ENCODE measurements around the gene GNLY.
A peak's percentile ranks its signal among the peaks of the same experiment; 100 is the strongest.

The GNLY gene

GRCh38 chr2:85714841-85715240, 20.7 kb downstream of the GNLY start:
- Histone ChIP-seq H3K4me1 (ENCODE audit: low read length) (no peaks in the 10 kb centered on the region), H3K4me3 (ENCODE audit: low read length) (no peak overlapping the region), H2AFZ (ENCODE audit: low read depth, low read length) (no peak overlapping the region), H4K20me1 (ENCODE audit: insufficient read depth, low read length) (no peaks in the 10 kb centered on the region), H3K9ac (ENCODE audit: low read length) (no peak overlapping the region), H3K4me2 (ENCODE audit: low read length) (no peak overlapping the region), H3K9me3 (ENCODE audit: insufficient read depth, low read length) (no peaks in the 10 kb centered on the region), H3K27ac (ENCODE audit: low read length) (no peak overlapping the region), H3K79me2 (ENCODE audit: low read length) (no peaks in the 10 kb centered on the region), H3K27me3 (ENCODE audit: low read depth, low read length) (peaks cover 25% of the 10 kb centered on the region), H3K36me3 (replicated peaks; ENCODE audit: low read depth, low read length) (no peaks in the 10 kb centered on the region)
- TF ChIP-seq CTCF (IDR thresholded peaks at IDR 0.05; ENCODE audit: low read depth, low read length) (no peak), EZH2phosphoT487 (IDR thresholded peaks at IDR 0.05; ENCODE audit: low read depth) (no peak)

- Histone ChIP-seq H3K4me3 (ENCODE audit: low read length) (no peak overlapping the region), H4K20me1 (ENCODE audit: insufficient read depth, low read length) (no peaks in the 10 kb centered on the region), H2AFZ (ENCODE audit: low read depth, low read length) (no peak overlapping the region), H3K4me2 (ENCODE audit: low read length) (no peak overlapping the region), H3K9ac (ENCODE audit: low read length) (no peak overlapping the region), H3K27me3 (ENCODE audit: low read depth, low read length) (peaks cover 29% of the 10 kb centered on the region), H3K36me3 (replicated peaks; ENCODE audit: low read depth, low read length) (no peaks in the 10 kb centered on the region), H3K4me1 (ENCODE audit: low read length) (no peaks in the 10 kb centered on the region), H3K9me3 (ENCODE audit: insufficient read depth, low read length) (no peaks in the 10 kb centered on the region), H3K79me2 (ENCODE audit: low read length) (no peaks in the 10 kb centered on the region), H3K27ac (ENCODE audit: low read length) (no peak overlapping the region)
- TF ChIP-seq EZH2phosphoT487 (IDR thresholded peaks at IDR 0.05; ENCODE audit: low read depth) (no peak), CTCF (IDR thresholded peaks at IDR 0.05; ENCODE audit: low read depth, low read length) (no peak)
Observed at GRCh38 chr2:85716346-85716914, 22.3 kb downstream of the GNLY start.

DNA sequence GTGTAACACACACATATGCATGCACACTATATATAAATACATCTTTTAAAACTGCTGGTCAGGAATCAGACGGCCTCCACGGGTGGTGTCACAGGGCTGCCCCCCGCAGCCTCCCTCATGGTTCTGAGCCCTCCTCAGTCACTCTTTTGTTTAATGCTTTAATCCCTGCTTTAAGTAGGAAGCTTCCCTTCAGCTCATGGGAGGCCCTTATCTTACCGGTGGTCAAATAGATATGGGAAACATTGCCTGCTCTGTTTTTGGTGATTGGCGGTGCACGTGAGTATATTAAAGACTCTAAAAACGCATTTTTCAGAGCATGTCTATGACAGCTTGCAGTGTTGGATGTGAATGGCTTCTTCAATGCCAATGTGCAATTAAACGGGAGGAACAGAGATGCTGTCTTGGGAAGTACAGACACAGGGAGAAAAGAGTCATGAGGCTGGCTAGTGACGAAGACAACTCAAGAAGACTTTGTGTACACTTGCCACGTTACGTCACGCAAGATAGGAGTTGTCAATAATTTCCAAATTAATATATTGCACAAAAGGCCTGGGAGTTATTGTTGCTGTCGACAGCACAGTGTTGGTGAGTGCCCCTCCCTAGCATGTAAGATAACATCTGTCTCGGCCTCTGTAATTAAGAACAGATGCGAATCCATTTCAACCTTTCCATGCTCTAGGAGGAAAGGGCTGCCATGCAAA, 23.3 kb downstream of the GNLY start:
- H3K27ac ChIP-seq (ENCODE audit: low read length) = no peak overlapping the region
- no peak overlapping the region for H3K9ac ChIP-seq (ENCODE audit: low read length)
- H3K9me3 ChIP-seq (ENCODE audit: insufficient read depth, low read length) = no peaks in the 10 kb centered on the region
- H3K4me1 ChIP-seq (ENCODE audit: low read length) = no peaks in the 10 kb centered on the region
- TF ChIP-seq CTCF (IDR thresholded peaks at IDR 0.05; ENCODE audit: low read depth, low read length) = no peak
- TF ChIP-seq EZH2phosphoT487 (IDR thresholded peaks at IDR 0.05; ENCODE audit: low read depth) = no peak
- H3K4me3 ChIP-seq (ENCODE audit: low read length) = no peak overlapping the region
- no peaks in the 10 kb centered on the region for H3K36me3 ChIP-seq (replicated peaks; ENCODE audit: low read depth, low read length)
- no peak overlapping the region for H2AFZ ChIP-seq (ENCODE audit: low read depth, low read length)
- peaks cover 29% of the 10 kb centered on the region for H3K27me3 ChIP-seq (ENCODE audit: low read depth, low read length)
- no peaks in the 10 kb centered on the region for H3K79me2 ChIP-seq (ENCODE audit: low read length)
- no peaks in the 10 kb centered on the region for H4K20me1 ChIP-seq (ENCODE audit: insufficient read depth, low read length)
- no peak overlapping the region for H3K4me2 ChIP-seq (ENCODE audit: low read length)

- Histone ChIP-seq H3K4me2 (ENCODE audit: low read length) (no peak overlapping the region), H3K9me3 (ENCODE audit: insufficient read depth, low read length) (no peaks in the 10 kb centered on the region), H3K79me2 (ENCODE audit: low read length) (no peaks in the 10 kb centered on the region), H3K27me3 (ENCODE audit: low read depth, low read length) (peaks cover 29% of the 10 kb centered on the region), H3K9ac (ENCODE audit: low read length) (no peak overlapping the region), H3K4me3 (ENCODE audit: low read length) (no peak overlapping the region), H3K36me3 (replicated peaks; ENCODE audit: low read depth, low read length) (no peaks in the 10 kb centered on the region), H3K27ac (ENCODE audit: low read length) (no peak overlapping the region), H2AFZ (ENCODE audit: low read depth, low read length) (no peak overlapping the region), H4K20me1 (ENCODE audit: insufficient read depth, low read length) (no peaks in the 10 kb centered on the region), H3K4me1 (ENCODE audit: low read length) (no peaks in the 10 kb centered on the region)
- no peak for TF ChIP-seq EZH2phosphoT487 (IDR thresholded peaks at IDR 0.05; ENCODE audit: low read depth)
- peak; percentile 50 for TF ChIP-seq CTCF (IDR thresholded peaks at IDR 0.05; ENCODE audit: low read depth, low read length)
Observed at GRCh38 chr2:85718009-85718391, 23.8 kb downstream of the GNLY start.

Data from OCI-LY3 (cell line).